Esophagus squamous epithelium (tissue), 4 donors: ENCODE results near the gene RCE1.

Source experiments
- CTCF ChIP-seq, 6 experiments: fragments of 450-650 bp in 4 of 6; fragments of 200-600 bp in 2 of 6; sonication (generic) in 2 of 6; IDR thresholded peaks; one replicate each; pipeline ENCODE4 v1.5.1; 2016 to 2019; ENCODE audit warnings: antibody characterized with exemption in 6 of 6, mild to moderate bottlenecking in 4 of 6, moderate library complexity in 4 of 6
- POLR2A ChIP-seq, 4 donors: fragments of 450-650 bp; IDR thresholded peaks; one replicate each; pipeline ENCODE4 v1.6.1; 2017; ENCODE audit warnings: antibody characterized with exemption in 4 of 4, mild to moderate bottlenecking in 4 of 4, moderate library complexity in 3 of 4

GRCh38 chr11:66861774-66862558, 18.7 kb downstream of the RCE1 start:
- no peak for TF ChIP-seq CTCF (IDR thresholded peaks at IDR 0.05)
- no peak for TF ChIP-seq POLR2A (IDR thresholded peaks at IDR 0.05)
